Measurements from ENCODE around the gene CREBBP.
A peak's percentile ranks its signal among the peaks of the same experiment; 100 is the strongest.

Gene CREBBP

DNA sequence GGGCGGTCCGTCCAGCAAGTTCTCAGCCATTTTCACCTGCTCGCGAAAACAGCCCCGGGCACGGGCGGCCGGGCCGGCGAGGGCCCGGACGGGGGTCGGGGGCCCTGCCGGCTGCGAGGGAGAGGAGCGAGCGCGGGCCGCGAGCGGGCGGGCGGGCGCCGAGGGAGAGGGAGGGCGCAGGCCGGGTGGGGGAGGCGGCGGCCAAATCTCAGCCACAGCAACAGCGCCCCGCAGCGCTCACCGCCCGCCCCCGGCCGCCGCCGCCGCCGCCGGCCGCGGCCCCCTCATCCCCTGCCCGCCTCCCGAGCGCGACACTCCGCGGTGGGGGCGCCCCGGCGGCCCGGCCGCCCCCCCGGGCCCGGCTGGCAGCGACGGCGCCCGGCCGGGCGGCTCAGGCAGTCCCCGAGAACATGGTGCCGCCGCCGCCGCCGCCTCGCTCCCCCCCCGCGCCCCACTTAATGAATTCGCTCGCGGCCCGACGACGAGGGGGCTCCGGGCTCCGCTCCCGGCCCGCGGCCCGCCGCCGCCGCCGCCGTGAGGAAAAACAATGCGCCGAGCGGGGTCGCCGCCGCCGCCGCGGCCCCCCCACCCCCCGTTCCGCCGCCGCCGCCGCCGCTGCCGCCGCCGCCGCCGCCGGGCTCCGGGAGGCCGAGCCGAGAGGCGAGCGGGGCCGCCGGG lies 487 bp downstream of the CREBBP start:
- TF ChIP-seq EP300 (IDR thresholded peaks at IDR 0.05; ENCODE audit: borderline replicate concordance) (no peak), YY1 (IDR thresholded peaks at IDR 0.05; ENCODE audit: low read depth) (0 out of 2 replicates have a peak, but pooled peaks have one; percentile 0), TEAD4 (IDR thresholded peaks at IDR 0.05) (no peak), FOXM1 (IDR thresholded peaks at IDR 0.05; ENCODE audit: borderline replicate concordance, low read depth) (no peak), EGR1 (IDR thresholded peaks at IDR 0.05) (no peak), TAF1 (IDR thresholded peaks at IDR 0.05; ENCODE audit: low read depth) (no peak), RAD21 (IDR thresholded peaks at IDR 0.05; ENCODE audit: low read depth) (peak; percentile 23; the same call in 1 of the 2 replicates)

DNA sequence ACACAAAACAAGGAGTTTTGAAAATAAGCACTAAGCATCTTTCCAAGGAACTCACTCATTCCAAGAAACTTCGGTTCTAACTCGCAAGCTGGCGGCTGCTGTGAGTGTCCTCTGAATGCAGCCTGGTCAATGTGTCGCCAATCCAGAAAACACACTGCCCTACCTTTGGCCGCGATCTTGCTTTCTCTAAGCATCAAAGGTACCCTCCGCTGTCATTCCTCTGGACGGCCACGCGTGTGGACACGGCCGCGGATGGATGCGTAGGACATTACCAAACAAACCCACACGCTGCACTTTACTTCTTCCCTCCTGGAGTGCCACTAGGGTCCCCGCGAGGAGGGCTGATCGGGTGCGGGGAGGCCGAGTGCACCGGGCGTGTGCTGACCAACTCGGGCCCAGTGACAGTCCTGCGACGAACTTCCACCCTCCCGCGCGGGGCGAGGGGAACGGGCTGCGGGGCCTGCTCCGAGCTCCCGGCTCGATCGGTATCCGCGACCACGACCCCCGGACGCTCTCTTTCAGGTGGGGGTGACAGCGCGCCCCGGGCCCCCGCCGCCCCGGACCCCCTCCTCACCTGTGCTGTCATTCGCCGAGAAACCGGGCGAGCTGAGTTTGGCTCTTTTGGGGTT lies 1.1 kb downstream of the CREBBP start:
- TF ChIP-seq, protein P1, sequence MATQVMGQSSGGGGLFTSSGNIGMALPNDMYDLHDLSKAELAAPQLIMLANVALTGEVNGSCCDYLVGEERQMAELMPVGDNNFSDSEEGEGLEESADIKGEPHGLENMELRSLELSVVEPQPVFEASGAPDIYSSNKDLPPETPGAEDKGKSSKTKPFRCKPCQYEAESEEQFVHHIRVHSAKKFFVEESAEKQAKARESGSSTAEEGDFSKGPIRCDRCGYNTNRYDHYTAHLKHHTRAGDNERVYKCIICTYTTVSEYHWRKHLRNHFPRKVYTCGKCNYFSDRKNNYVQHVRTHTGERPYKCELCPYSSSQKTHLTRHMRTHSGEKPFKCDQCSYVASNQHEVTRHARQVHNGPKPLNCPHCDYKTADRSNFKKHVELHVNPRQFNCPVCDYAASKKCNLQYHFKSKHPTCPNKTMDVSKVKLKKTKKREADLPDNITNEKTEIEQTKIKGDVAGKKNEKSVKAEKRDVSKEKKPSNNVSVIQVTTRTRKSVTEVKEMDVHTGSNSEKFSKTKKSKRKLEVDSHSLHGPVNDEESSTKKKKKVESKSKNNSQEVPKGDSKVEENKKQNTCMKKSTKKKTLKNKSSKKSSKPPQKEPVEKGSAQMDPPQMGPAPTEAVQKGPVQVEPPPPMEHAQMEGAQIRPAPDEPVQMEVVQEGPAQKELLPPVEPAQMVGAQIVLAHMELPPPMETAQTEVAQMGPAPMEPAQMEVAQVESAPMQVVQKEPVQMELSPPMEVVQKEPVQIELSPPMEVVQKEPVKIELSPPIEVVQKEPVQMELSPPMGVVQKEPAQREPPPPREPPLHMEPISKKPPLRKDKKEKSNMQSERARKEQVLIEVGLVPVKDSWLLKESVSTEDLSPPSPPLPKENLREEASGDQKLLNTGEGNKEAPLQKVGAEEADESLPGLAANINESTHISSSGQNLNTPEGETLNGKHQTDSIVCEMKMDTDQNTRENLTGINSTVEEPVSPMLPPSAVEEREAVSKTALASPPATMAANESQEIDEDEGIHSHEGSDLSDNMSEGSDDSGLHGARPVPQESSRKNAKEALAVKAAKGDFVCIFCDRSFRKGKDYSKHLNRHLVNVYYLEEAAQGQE (IDR thresholded peaks at IDR 0.05; ENCODE audit: low read depth), result no peak
- no peak for TF ChIP-seq CREB1 (IDR thresholded peaks at IDR 0.05; ENCODE audit: low read depth)
- TF ChIP-seq FOXM1 (IDR thresholded peaks at IDR 0.05; ENCODE audit: borderline replicate concordance, low read depth), result no peak
- no peak for TF ChIP-seq TEAD4 (IDR thresholded peaks at IDR 0.05)
- no peak for TF ChIP-seq CEBPB (IDR thresholded peaks at IDR 0.05)
- TF ChIP-seq RAD21 (IDR thresholded peaks at IDR 0.05; ENCODE audit: low read depth), result no peak
- TF ChIP-seq, protein P2, sequence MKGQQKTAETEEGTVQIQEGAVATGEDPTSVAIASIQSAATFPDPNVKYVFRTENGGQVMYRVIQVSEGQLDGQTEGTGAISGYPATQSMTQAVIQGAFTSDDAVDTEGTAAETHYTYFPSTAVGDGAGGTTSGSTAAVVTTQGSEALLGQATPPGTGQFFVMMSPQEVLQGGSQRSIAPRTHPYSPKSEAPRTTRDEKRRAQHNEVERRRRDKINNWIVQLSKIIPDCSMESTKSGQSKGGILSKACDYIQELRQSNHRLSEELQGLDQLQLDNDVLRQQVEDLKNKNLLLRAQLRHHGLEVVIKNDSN (IDR thresholded peaks at IDR 0.05), result no peak
- TF ChIP-seq, protein P3, sequence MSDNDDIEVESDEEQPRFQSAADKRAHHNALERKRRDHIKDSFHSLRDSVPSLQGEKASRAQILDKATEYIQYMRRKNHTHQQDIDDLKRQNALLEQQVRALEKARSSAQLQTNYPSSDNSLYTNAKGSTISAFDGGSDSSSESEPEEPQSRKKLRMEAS (IDR thresholded peaks at IDR 0.05), result no peak
- no peak for TF ChIP-seq NFIC (IDR thresholded peaks at IDR 0.05)
- no peak for TF ChIP-seq EP300 (IDR thresholded peaks at IDR 0.05; ENCODE audit: borderline replicate concordance)

DNA sequence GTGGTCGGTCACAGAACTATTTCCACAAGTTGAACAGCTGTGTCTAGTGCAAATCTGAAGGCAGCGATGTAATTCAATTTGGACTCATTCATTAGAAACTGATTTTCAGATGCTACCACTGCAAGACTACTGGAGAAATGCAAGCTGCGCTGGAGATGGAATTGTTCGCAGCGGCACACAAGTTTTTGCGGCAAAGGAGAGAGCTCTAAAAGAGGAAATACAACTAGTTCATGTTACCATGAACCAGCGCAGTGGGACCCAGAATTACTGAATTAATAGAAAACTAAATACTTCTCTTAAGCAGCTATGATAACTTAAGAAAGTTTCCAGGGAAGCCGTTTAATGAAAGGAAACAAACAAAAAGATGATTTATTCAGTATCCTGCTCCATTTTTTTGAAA lies 1.9 kb downstream of the CREBBP start:
- TF ChIP-seq, protein P3 (IDR thresholded peaks at IDR 0.05), result no peak
- TF ChIP-seq EP300 (IDR thresholded peaks at IDR 0.05; ENCODE audit: borderline replicate concordance) (no peak), ZBTB7A (IDR thresholded peaks at IDR 0.05; ENCODE audit: low read depth) (no peak), NFIC (IDR thresholded peaks at IDR 0.05) (no peak), CEBPB (IDR thresholded peaks at IDR 0.05) (no peak), RAD21 (IDR thresholded peaks at IDR 0.05; ENCODE audit: low read depth) (no peak), TCF12 (IDR thresholded peaks at IDR 0.05; ENCODE audit: low read depth) (no peak), TAF1 (IDR thresholded peaks at IDR 0.05; ENCODE audit: low read depth) (no peak), EGR1 (IDR thresholded peaks at IDR 0.05) (no peak), TEAD4 (IDR thresholded peaks at IDR 0.05) (no peak), CREB1 (IDR thresholded peaks at IDR 0.05; ENCODE audit: low read depth) (no peak), YY1 (IDR thresholded peaks at IDR 0.05; ENCODE audit: low read depth) (no peak)
- TF ChIP-seq, protein P1 (IDR thresholded peaks at IDR 0.05; ENCODE audit: low read depth), result no peak
- TF ChIP-seq, protein P2 (IDR thresholded peaks at IDR 0.05), result no peak

DNA sequence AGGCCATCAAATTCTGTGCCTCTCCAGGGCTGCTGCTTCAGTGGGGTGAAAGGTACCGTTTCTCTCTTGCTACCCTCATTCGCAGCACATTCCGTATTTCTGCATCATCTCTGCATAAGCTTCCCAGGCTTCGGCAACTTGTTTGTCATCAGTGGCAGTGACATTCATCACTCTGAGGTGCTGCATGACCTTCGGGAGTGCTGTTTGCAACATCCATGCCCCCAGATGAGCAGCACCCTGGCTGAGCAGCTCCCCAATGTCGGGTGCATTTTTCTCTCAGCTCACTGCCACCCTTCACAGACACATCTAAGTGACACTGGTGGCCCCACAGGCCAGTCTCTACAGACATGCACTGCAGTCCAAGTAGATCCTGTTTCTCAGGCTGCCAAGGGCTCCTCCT lies 3.8 kb downstream of the CREBBP start:
- no peak for TF ChIP-seq EP300 (IDR thresholded peaks at IDR 0.05; ENCODE audit: borderline replicate concordance)
- TF ChIP-seq, protein P2 (IDR thresholded peaks at IDR 0.05), result no peak
- no peak for TF ChIP-seq TEAD4 (IDR thresholded peaks at IDR 0.05)
- no peak for TF ChIP-seq CREB1 (IDR thresholded peaks at IDR 0.05; ENCODE audit: low read depth)
- TF ChIP-seq FOXM1 (IDR thresholded peaks at IDR 0.05; ENCODE audit: borderline replicate concordance, low read depth), result no peak
- TF ChIP-seq, protein P1 (IDR thresholded peaks at IDR 0.05; ENCODE audit: low read depth), result no peak
- no peak for TF ChIP-seq TAF1 (IDR thresholded peaks at IDR 0.05; ENCODE audit: low read depth)
- TF ChIP-seq RAD21 (IDR thresholded peaks at IDR 0.05; ENCODE audit: low read depth), result no peak
- no peak for TF ChIP-seq NFIC (IDR thresholded peaks at IDR 0.05)
- TF ChIP-seq CEBPB (IDR thresholded peaks at IDR 0.05), result no peak
- TF ChIP-seq ZBTB7A (IDR thresholded peaks at IDR 0.05; ENCODE audit: low read depth), result no peak
- TF ChIP-seq YY1 (IDR thresholded peaks at IDR 0.05; ENCODE audit: low read depth), result no peak
- TF ChIP-seq EGR1 (IDR thresholded peaks at IDR 0.05), result no peak
- TF ChIP-seq TCF12 (IDR thresholded peaks at IDR 0.05; ENCODE audit: low read depth), result no peak
- TF ChIP-seq, protein P3 (IDR thresholded peaks at IDR 0.05), result no peak

Data from Ishikawa (cell line).